OCI-LY7 (cell line): ENCODE measurements around the gene FIS1. TPM values are rescaled to one million over a fixed set of nuclear protein-coding genes. Genes with fewer than 3 reads are reported as not detected.

Source experiments
- BruUV-seq: library from RNA; stranded (reverse); fragments of 400-500 nt; replicated peaks from 2 replicates; lab custom pipeline; 2021; lab: Mats Ljungman, UMichigan
- CTCF ChIA-PET: fragments of 300-600 bp; sonication (Branson Sonifier 250); formaldehyde crosslinking; loops from one replicate; lab custom pipeline; 2022; ENCODE audit warnings: antibody characterized with exemption; ENCODE audit not compliant: unreplicated experiment; lab: Charles Lee
- POLR2A ChIA-PET: fragments of 300-600 bp; sonication (Branson Sonifier 250); formaldehyde crosslinking; loops from one replicate; lab custom pipeline; 2022; ENCODE audit warnings: antibody characterized with exemption; lab: Charles Lee
- DNase-seq: peaks from one replicate; pipeline ENCODE4 v3.0.0-alpha.2; 2015; ENCODE audit warnings: low spot score
- H2AFZ ChIP-seq: fragments of 200-600 bp; sonication (generic), shearing (Covaris generic); 2 replicates; pipeline ENCODE4 v1.6.1; 2014; ENCODE audit warnings: mild to moderate bottlenecking, antibody characterized with exemption, low read length, moderate library complexity
- H3K27ac ChIP-seq: fragments of 200-600 bp; sonication (generic); 2 replicates; pipeline ENCODE4 v1.5.1; 2014; ENCODE audit warnings: mixed run types, low read depth, mild to moderate bottlenecking, moderate library complexity, low read length, inconsistent platforms; ENCODE audit not compliant: poor library complexity, severe bottlenecking
- H3K36me3 ChIP-seq: fragments of 200-600 bp; sonication (generic); 2 replicates; pipeline ENCODE4 v1.6.1; 2014; ENCODE audit warnings: mild to moderate bottlenecking, antibody characterized with exemption, low read length, moderate library complexity, mixed read lengths; ENCODE audit not compliant: insufficient read depth
- H3K4me1 ChIP-seq: fragments of 200-600 bp; sonication (generic); 2 replicates; pipeline ENCODE4 v1.5.1; 2014; ENCODE audit warnings: mild to moderate bottlenecking, low read length; ENCODE audit not compliant: insufficient read depth, poor library complexity, severe bottlenecking
- H3K4me2 ChIP-seq: fragments of 200-600 bp; sonication (generic); 2 replicates; pipeline ENCODE4 v1.6.1; 2014; ENCODE audit warnings: mild to moderate bottlenecking, low read length
- H3K4me3 ChIP-seq: fragments of 200-600 bp; sonication (generic); 2 replicates; pipeline ENCODE4 v1.5.1; 2014; ENCODE audit warnings: mild to moderate bottlenecking, low read depth, low read length; ENCODE audit not compliant: poor library complexity, severe bottlenecking
- H3K79me2 ChIP-seq: fragments of 200-600 bp; sonication (generic); 2 replicates; pipeline ENCODE4 v1.6.1; 2016; ENCODE audit warnings: low read depth, mild to moderate bottlenecking, low read length, moderate library complexity, mixed read lengths; ENCODE audit not compliant: insufficient read depth
- H3K9me2 ChIP-seq: fragments of 200-600 bp; sonication (generic); 2 replicates; pipeline ENCODE4 v1.6.1; 2016; ENCODE audit warnings: mild to moderate bottlenecking, low read length, mixed read lengths; ENCODE audit not compliant: insufficient read depth
- H3K9me3 ChIP-seq: fragments of 200-600 bp; sonication (generic); 2 replicates; pipeline ENCODE4 v1.6.1; 2014; ENCODE audit warnings: mild to moderate bottlenecking, mixed run types, low read length, mixed read lengths
- H4K20me1 ChIP-seq: fragments of 200-600 bp; sonication (generic); 2 replicates; pipeline ENCODE4 v1.6.1; 2014; ENCODE audit warnings: mild to moderate bottlenecking, antibody characterized with exemption, low read length, moderate library complexity, mixed read lengths; ENCODE audit not compliant: insufficient read depth
- EZH2phosphoT487 ChIP-seq: fragments of 200-600 bp; sonication (generic); IDR thresholded peaks from 2 replicates; pipeline ENCODE4 v1.6.1; 2018; ENCODE audit warnings: low read depth, borderline replicate concordance, mild to moderate bottlenecking, mixed run types, antibody characterized with exemption, low read length, moderate library complexity, mixed read lengths
- intact Hi-C: fragments of 100-400 bp; cut with micrococcal nuclease; formaldehyde crosslinking; loops from one replicate; pipeline ENCODE4 v1.10.0; 2022; ENCODE audit not compliant: unreplicated experiment
- total RNA-seq, 2 experiments: library from RNA; depleted of rRNA in 1 of 2; stranded (reverse); fragments of >200 nt in 1 of 2; shearing (Covaris generic) in 1 of 2; gene quantifications; 2 replicates each; pipeline ENCODE4 v1.2.3, GENCODE V29; 2014 to 2022
- TF ChIP-seq, protein P1 (sequence below): fragments of 200-600 bp; sonication (generic); conservative IDR thresholded peaks from 2 replicates; pipeline ENCODE4 v1.5.1; 2014; ENCODE audit warnings: mild to moderate bottlenecking, antibody characterized with exemption, low read length, moderate library complexity, mixed read lengths

Gene FIS1
- total RNA-seq, 2 experiments from 2014 or later: 92.7 to 102 TPM

DNA sequence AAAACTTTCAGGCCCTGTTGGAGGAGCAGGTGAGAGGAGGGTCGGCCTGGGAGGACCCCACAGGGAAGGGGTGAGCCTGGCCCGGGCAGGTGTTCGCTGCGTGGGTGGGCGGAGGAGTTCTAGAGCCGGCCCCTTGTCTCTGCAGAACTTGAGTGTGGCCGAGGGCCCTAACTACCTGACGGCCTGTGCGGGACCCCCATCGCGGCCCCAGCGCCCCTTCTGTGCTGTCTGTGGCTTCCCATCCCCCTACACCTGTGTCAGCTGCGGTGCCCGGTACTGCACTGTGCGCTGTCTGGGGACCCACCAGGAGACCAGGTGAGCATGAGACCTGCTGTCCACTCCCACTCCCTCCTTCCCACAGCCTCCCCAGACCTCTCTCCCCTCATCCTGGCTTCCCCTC is 21.4 kb downstream of the FIS1 start:
- Histone ChIP-seq H2AFZ (no peak overlapping the region), H3K9me3 (no peaks in the 10 kb centered on the region), H3K9me2 (no peaks in the 10 kb centered on the region), H3K27ac (no peak overlapping the region), H3K4me3 (no peak overlapping the region), H3K4me1 (peaks cover 17% of the 10 kb centered on the region), H4K20me1 (no peaks in the 10 kb centered on the region), H3K79me2 (no peaks in the 10 kb centered on the region), H3K36me3 (peaks cover 27% of the 10 kb centered on the region), H3K4me2 (no peak overlapping the region)
- ChIA-PET POLR2A (no interaction called here), CTCF (no interaction called here)
- intact Hi-C loops: no loop called here
- TSS peak; percentile 85 for BruUV-seq
- TF ChIP-seq, protein P1, sequence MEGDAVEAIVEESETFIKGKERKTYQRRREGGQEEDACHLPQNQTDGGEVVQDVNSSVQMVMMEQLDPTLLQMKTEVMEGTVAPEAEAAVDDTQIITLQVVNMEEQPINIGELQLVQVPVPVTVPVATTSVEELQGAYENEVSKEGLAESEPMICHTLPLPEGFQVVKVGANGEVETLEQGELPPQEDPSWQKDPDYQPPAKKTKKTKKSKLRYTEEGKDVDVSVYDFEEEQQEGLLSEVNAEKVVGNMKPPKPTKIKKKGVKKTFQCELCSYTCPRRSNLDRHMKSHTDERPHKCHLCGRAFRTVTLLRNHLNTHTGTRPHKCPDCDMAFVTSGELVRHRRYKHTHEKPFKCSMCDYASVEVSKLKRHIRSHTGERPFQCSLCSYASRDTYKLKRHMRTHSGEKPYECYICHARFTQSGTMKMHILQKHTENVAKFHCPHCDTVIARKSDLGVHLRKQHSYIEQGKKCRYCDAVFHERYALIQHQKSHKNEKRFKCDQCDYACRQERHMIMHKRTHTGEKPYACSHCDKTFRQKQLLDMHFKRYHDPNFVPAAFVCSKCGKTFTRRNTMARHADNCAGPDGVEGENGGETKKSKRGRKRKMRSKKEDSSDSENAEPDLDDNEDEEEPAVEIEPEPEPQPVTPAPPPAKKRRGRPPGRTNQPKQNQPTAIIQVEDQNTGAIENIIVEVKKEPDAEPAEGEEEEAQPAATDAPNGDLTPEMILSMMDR: no peak
- no peak for TF ChIP-seq EZH2phosphoT487
- no peak for DNase-seq

DNA sequence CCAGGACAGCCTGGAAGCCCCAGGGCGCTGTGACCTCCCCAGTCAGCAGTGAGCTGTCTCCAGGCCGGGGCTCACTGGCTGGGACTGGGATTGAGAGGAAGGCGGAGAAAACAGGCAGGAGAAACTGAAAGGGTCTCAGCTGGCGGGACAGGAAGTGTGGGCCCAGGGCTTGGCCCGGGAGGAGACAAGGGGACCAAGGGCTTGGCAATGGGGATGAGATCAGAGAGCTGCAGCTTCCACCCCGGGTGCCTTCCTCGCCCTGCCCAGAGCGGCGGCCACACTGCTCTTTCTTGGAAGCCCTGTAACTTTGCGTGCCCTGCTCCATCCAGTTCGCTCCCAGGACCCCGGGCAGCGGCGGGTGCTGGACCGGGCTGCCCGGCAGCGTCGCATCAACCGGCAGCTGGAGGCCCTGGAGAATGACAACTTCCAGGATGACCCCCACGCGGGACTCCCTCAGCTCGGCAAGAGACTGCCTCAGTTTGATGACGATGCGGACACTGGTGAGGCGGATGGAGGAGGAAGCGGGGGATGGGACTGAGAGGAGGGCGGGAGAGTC is 22.5 kb downstream of the FIS1 start:
- BruUV-seq: no TSS peak
- no peak for TF ChIP-seq EZH2phosphoT487
- TF ChIP-seq, protein P1: no peak
- H3K79me2 ChIP-seq: no peaks in the 10 kb centered on the region
- DNase-seq: no peak
- peaks cover 11% of the 10 kb centered on the region for H3K4me1 ChIP-seq
- POLR2A ChIA-PET: no interaction called here
- no peak overlapping the region for H2AFZ ChIP-seq
- no peaks in the 10 kb centered on the region for H4K20me1 ChIP-seq
- H3K27ac ChIP-seq: no peak overlapping the region
- CTCF ChIA-PET: interaction anchor here (0.6 kb wide), 1 partner anchor 614 kb away, joined by 3 read pairs; no protein-coding TSS in a partner anchor
- no peaks in the 10 kb centered on the region for H3K9me2 ChIP-seq
- H3K4me2 ChIP-seq: no peak overlapping the region
- peaks cover 25% of the 10 kb centered on the region for H3K36me3 ChIP-seq
- intact Hi-C loops: no loop called here
- no peaks in the 10 kb centered on the region for H3K9me3 ChIP-seq
- no peak overlapping the region for H3K4me3 ChIP-seq

DNA sequence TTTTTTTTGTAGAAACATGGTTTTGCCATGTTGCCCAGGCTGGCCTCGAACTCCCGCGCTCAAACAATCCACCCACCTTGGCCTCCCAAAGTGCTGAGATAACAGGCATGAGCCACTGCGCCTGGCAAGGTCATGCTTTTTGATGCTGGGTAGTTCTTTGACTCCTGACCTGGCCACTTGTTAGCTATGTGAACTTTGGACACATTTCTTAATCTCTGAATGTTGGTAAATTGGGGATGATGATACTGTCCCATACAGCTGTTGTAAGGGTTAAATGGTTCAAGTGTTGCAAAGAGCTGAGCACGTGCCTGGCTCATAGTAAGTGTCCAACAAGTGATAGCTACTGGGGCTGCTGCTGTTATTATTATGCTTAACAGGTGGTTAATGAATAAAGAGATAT is 24.6 kb downstream of the FIS1 start:
- intact Hi-C loops: no loop called here
- H4K20me1 ChIP-seq: no peaks in the 10 kb centered on the region
- DNase-seq: no peak
- H3K4me1 ChIP-seq: peaks cover 18% of the 10 kb centered on the region
- POLR2A ChIA-PET: interaction anchor here (0.6 to 0.7 kb wide), 3 partner anchors 20 to 413 kb away, joined by 3 to 7 read pairs (median 5); partner anchors contain the start of gene MOGAT3
- no peaks in the 10 kb centered on the region for H3K9me2 ChIP-seq
- H3K79me2 ChIP-seq: no peaks in the 10 kb centered on the region
- H2AFZ ChIP-seq: no peak overlapping the region
- H3K9me3 ChIP-seq: no peaks in the 10 kb centered on the region
- no peak overlapping the region for H3K4me2 ChIP-seq
- TF ChIP-seq, protein P1: no peak
- TF ChIP-seq EZH2phosphoT487: no peak
- H3K4me3 ChIP-seq: no peak overlapping the region
- BruUV-seq: no TSS peak
- no peak overlapping the region for H3K27ac ChIP-seq
- H3K36me3 ChIP-seq: peaks cover 18% of the 10 kb centered on the region
- CTCF ChIA-PET: no interaction called here
